GM12865 (cell line): ENCODE data around the gene CFAP298.

ENCODE experiments used
- DNase-seq: peaks from one replicate; pipeline ENCODE4 v3.0.0; 2010; ENCODE audit warnings: low read depth
- H3K4me3 ChIP-seq: 2 replicates; pipeline ENCODE4 v1.5.1; 2011; ENCODE audit warnings: mild to moderate bottlenecking, low read depth, low read length, control low read depth
- TF ChIP-seq, protein P1 (sequence below): IDR thresholded peaks from 2 replicates; pipeline ENCODE4 v1.5.1; 2011; ENCODE audit warnings: low read length, control low read depth, low read depth, inconsistent platforms; ENCODE audit not compliant: insufficient read depth; ENCODE audit errors: missing control alignments

The CFAP298 gene

DNA sequence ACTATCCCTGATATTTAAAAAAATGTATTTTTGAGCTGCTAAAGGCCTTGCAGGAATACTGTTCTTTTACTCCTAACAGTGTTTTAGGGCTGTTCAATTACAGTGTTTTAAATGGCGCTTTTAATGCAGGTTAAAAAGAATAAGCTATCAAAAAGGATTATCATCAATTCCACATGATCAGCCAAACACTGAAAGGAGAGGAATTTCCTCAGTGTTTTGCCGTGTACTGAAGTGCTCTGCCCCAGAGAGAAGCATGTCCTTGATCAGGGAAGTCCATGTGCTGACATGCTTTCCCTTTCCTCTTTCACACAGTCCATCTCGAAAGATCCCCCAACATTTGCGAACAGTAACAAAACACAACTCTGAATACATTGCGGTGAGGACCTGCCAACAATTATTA is 3.3 kb downstream of the CFAP298 start:
- H3K4me3 ChIP-seq, result no peak overlapping the region
- no peak for DNase-seq
- TF ChIP-seq, protein P1, sequence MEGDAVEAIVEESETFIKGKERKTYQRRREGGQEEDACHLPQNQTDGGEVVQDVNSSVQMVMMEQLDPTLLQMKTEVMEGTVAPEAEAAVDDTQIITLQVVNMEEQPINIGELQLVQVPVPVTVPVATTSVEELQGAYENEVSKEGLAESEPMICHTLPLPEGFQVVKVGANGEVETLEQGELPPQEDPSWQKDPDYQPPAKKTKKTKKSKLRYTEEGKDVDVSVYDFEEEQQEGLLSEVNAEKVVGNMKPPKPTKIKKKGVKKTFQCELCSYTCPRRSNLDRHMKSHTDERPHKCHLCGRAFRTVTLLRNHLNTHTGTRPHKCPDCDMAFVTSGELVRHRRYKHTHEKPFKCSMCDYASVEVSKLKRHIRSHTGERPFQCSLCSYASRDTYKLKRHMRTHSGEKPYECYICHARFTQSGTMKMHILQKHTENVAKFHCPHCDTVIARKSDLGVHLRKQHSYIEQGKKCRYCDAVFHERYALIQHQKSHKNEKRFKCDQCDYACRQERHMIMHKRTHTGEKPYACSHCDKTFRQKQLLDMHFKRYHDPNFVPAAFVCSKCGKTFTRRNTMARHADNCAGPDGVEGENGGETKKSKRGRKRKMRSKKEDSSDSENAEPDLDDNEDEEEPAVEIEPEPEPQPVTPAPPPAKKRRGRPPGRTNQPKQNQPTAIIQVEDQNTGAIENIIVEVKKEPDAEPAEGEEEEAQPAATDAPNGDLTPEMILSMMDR, result no peak

DNA sequence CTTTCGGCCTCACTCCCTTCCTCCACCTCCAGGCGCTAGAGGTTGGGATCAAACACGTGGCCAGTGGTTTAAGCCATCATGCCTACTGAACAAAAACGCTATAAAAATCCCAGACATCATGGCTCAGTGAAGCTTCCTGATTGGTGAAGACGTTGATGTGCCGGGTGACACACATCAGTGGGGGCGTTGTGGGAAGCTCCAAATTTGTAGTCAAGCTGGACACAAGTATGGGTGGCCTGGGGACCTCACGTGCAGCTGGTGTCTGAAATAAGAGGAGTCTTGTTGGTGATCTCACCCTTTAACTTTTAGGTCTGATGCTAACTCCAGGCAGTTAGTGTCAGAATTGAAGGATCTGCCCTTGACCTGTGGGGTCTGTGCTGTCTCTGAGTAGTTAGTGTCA is 6.7 kb downstream of the CFAP298 start:
- no peak overlapping the region for H3K4me3 ChIP-seq
- no peak for DNase-seq
- TF ChIP-seq, protein P1, result no peak

DNA sequence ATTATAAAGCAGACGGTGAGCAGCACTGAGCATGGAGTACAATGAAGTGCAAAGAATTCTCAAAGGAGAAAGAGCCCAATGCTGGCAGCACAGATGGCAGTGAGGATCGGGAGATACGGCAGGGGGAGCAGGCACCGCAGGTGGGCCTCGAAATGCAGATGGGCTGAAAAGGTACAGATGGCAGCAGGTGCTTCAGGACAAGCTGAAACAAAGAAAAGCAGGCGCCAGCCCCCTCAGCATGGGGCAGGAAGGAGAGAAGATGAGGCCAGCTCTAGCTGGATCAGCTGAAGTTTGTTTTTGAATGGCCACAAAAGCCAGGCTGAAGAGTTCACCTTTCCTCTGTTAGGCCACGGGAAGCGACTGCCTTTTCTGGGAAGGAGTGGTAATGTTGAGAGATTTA is 7.7 kb downstream of the CFAP298 start:
- TF ChIP-seq, protein P1, result no peak
- no peak overlapping the region for H3K4me3 ChIP-seq
- no peak for DNase-seq

DNA sequence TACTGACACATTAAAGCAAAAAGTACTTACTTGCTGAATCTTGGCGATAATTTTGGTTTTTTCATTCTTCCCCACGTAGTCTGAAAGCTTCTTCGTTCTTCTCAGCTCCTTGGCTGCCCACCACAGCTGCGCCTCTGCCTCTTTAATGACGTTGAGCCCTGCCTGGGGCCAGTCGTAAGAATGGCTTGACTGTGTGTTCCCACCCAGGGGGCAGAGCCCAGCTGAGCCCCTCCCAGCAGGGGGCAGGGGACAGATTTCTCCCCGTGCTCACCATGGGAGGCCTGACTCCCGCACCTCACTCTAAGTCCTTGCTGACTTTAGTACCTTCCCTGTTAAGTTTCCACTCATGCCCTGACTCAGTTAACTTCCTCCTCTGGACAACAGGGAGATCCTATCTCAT is 9.0 kb downstream of the CFAP298 start:
- no peak overlapping the region for H3K4me3 ChIP-seq
- TF ChIP-seq, protein P1, result no peak
- DNase-seq, result no peak

DNA sequence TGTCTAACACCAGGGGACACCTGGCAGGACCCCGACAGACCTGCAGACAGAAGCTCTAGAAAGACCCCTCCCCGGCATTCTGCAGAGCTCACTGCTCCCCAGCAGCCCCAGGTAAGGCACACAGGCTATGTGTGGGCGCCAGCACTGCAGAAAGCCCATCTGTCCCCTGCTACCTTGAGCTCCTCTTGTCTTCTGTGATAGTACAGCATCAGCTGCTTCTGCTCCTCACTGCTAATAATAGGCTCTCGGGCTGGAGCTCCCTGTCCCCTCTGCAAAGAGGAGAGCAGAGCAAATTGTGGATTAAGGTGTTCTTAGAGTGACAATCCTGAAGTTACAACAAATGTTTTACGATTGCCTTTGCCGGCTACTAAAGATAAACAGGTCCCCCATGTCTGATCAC is 10.1 kb downstream of the CFAP298 start:
- no peak for DNase-seq
- H3K4me3 ChIP-seq, result no peak overlapping the region
- TF ChIP-seq, protein P1, result no peak

DNA sequence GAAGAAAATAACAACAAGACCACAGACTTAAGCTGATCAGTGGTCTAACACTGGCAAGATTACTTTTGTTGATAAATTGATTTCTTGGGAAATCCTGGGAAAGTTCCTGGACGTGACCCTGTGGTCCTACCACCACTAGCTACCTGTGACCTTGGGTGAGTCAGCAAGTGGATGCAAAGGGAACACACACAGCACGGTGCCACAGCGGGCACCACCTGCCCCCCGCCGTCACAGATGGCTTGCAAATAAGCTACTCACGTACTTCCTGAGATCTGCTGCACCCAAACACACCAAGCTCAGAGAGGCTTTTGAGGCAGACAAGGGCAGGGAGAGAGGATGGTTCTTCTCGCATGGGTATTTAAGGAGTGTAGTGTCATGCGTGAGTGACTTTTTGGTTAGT is 12.7 kb downstream of the CFAP298 start:
- TF ChIP-seq, protein P1, result no peak
- no peak overlapping the region for H3K4me3 ChIP-seq
- DNase-seq, result no peak

DNA sequence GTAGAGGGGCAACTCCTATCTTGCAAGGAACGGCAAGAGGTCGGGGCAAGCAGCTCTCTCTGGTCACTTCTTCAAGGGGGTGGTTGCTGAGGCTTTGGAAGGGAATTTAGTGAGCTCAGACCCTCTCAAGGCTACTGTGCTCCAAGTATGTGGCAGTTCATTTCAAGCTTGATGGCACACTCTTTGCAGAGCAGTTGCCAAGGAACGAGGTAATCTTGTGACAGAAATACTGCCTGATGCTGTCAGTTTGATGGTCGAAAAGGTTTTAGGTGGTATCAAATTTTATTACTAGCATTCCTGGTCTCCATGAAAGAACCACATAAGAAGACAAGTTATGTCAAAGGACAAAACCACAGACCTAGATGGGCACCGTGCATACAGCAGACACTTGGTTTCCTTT is 13.1 kb downstream of the CFAP298 start:
- no peak overlapping the region for H3K4me3 ChIP-seq
- TF ChIP-seq, protein P1, result no peak
- no peak for DNase-seq
